ENCODE data around the gene RRBP1.

Gene RRBP1

GRCh38 chr20:17682103-17682888 is at the start of gene RRBP1:
Gene RRBP1, minus strand, starts transcription at chr20:17682242. Its CDS starts 21,735 bp downstream, at chr20:17660507.
- intact Hi-C loops (cut with DNase I) = loop anchor here (2.0 to 10.0 kb wide), 3 partner anchors 215 to 313 kb away; partner anchors contain the start of genes MGME1 and SNX5

GRCh38 chr20:17731233-17731632 is 49.2 kb upstream of the RRBP1 start:
- intact Hi-C loops (cut with DNase I) = no loop called here
- peak in 1 of 10 donors; percentile 17 for DNase-seq

More at GRCh38 chr20:17682103-17682888, at the start of gene RRBP1:
- peak; percentile 98 to 100 (median 100) for DNase-seq

- DNase-seq = no peak
These were observed 48.0 kb upstream of the RRBP1 start for GRCh38 chr20:17730071-17730470.

GRCh38 chr20:17728074-17728473 is 46.0 kb upstream of the RRBP1 start:
- DNase-seq = no peak
- intact Hi-C loops (cut with DNase I) = no loop called here

More at GRCh38 chr20:17730071-17730470, 48.0 kb upstream of the RRBP1 start:
- intact Hi-C loops (cut with DNase I) = no loop called here

GRCh38 chr20:17727351-17727750 is 45.3 kb upstream of the RRBP1 start:
- no peak for DNase-seq
- intact Hi-C loops (cut with DNase I) = no loop called here

- intact Hi-C loops (cut with DNase I) = no loop called here
- DNase-seq = no peak
These were observed 44.9 kb upstream of the RRBP1 start for GRCh38 chr20:17726902-17727301.

GRCh38 chr20:17725094-17725835 is 43.2 kb upstream of the RRBP1 start:
- DNase-seq = no peak
- intact Hi-C loops (cut with DNase I) = no loop called here

- intact Hi-C loops (cut with DNase I) = no loop called here
These were observed 41.3 kb upstream of the RRBP1 start for GRCh38 chr20:17723301-17723691.

GRCh38 chr20:17722493-17723300 is 40.7 kb upstream of the RRBP1 start:
- intact Hi-C loops (cut with DNase I) = no loop called here

More at GRCh38 chr20:17723301-17723691, 41.3 kb upstream of the RRBP1 start:
- no peak for DNase-seq

GRCh38 chr20:17721802-17722486 is 39.9 kb upstream of the RRBP1 start:
- intact Hi-C loops (cut with DNase I) = no loop called here
- no peak for DNase-seq

More at GRCh38 chr20:17722493-17723300, 40.7 kb upstream of the RRBP1 start:
- no peak for DNase-seq

GRCh38 chr20:17720755-17721154 is 38.7 kb upstream of the RRBP1 start:
- intact Hi-C loops (cut with DNase I) = no loop called here
- DNase-seq = no peak

- intact Hi-C loops (cut with DNase I) = no loop called here
These were observed 34.3 kb upstream of the RRBP1 start for GRCh38 chr20:17716331-17716730.

GRCh38 chr20:17715075-17715474 is 33.0 kb upstream of the RRBP1 start:
- intact Hi-C loops (cut with DNase I) = no loop called here
- peak in 1 of 10 donors; percentile 32 for DNase-seq

More at GRCh38 chr20:17716331-17716730, 34.3 kb upstream of the RRBP1 start:
- DNase-seq = no peak

GRCh38 chr20:17714597-17714996 is 32.6 kb upstream of the RRBP1 start:
- DNase-seq = peak in 1 of 10 donors; percentile 10
- intact Hi-C loops (cut with DNase I) = no loop called here

- DNase-seq = peak in 1 of 10 donors; percentile 2
- intact Hi-C loops (cut with DNase I) = no loop called here
These were observed 30.7 kb upstream of the RRBP1 start for GRCh38 chr20:17712708-17713107.

GRCh38 chr20:17712201-17712600 is 30.2 kb upstream of the RRBP1 start:
- intact Hi-C loops (cut with DNase I) = no loop called here
- peak in 1 of 10 donors; percentile 19 for DNase-seq

- DNase-seq = peak in 1 of 10 donors; percentile 26
- intact Hi-C loops (cut with DNase I) = no loop called here
These were observed 29.2 kb upstream of the RRBP1 start for GRCh38 chr20:17711267-17711627.

GRCh38 chr20:17710379-17711266 is 28.6 kb upstream of the RRBP1 start:
- intact Hi-C loops (cut with DNase I) = no loop called here
- DNase-seq = peak in 1 of 10 donors; percentile 49
